Chondrocyte (in vitro differentiated cells): ENCODE data around the gene UBE2G2. TPM values are rescaled to one million over a fixed set of nuclear protein-coding genes. Genes with fewer than 3 reads are reported as not detected.

ENCODE experiments used
- DNase-seq: peaks from one replicate; pipeline ENCODE4 v3.0.0; 2021; ENCODE audit warnings: mixed read lengths, low spot score
- H3K27ac Mint-ChIP-seq: one replicate; pipeline ENCODE4 v1.8.0; 2021; ENCODE audit warnings: mild to moderate bottlenecking, moderate library complexity, mixed read lengths; ENCODE audit not compliant: unreplicated experiment
- H3K27me3 Mint-ChIP-seq: 2 replicates; pipeline ENCODE4 v1.8.0; 2021; ENCODE audit warnings: low read depth, mixed read lengths
- H3K36me3 Mint-ChIP-seq: 2 replicates; pipeline ENCODE4 v1.8.0; 2021; ENCODE audit warnings: low read depth, mixed read lengths
- H3K4me1 Mint-ChIP-seq: 2 replicates; pipeline ENCODE4 v1.8.0; 2021; ENCODE audit warnings: low read depth, mild to moderate bottlenecking, mixed read lengths
- H3K4me3 Mint-ChIP-seq: one replicate; pipeline ENCODE4 v1.8.0; 2021; ENCODE audit warnings: mild to moderate bottlenecking, moderate library complexity, mixed read lengths; ENCODE audit not compliant: unreplicated experiment
- H3K9me3 Mint-ChIP-seq: 2 replicates; pipeline ENCODE4 v1.8.0; 2021; ENCODE audit warnings: low read depth, mixed read lengths
- total RNA-seq: library from RNA; stranded (reverse); gene quantifications from 3 replicates; pipeline ENCODE4 v1.2.1, GENCODE V29; 2021
- TF ChIP-seq, protein P1 (sequence below): fragments of 200-600 bp; sonication (generic); IDR thresholded peaks from 2 replicates; pipeline ENCODE4 v1.5.0; 2021; ENCODE audit warnings: antibody characterized with exemption, mild to moderate bottlenecking, moderate library complexity

Gene UBE2G2
- total RNA-seq, 1 donor from 2014 or later = 48.5 TPM

DNA sequence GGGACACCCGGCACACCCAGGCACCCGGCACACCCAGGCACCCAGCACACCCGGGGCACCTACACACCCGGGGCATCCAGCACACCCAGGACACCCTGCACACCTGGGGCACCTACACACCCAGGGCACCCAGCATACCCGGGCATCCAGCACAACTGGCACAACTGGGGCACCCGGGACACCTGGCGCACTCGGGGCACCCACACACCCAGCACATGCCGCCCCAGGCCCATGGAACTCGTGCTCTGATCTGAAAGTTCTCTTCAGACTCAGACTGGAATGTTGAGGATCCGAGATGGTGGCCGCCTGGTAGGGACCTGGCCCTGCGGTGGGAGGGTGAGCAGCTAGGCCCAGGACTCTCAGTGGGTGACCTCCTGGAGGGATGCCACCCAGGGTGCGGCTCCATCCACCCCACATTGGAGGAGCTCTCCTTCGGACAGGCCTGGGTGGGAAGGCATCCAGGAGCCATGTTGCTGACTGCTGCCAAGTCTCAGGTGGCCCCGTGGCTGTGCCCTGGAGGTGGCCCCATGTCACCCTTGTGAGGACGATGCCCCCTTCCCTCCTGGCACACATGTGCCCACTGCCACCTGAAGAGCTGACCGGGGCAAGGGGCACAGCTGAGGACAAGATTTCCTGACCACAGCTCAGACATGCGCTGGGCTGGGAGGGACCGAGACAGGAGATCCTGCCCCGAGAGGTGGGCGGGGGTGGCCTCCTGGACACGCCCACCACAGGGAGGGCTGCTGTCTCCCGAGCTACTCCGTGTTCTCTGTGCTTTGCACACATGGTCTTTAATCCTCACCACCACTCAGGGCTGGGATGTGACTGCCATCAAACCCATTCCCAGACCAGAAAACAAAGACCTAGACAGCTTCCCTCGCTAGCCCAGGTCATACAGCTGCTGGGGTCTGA is 37.0 kb downstream of the UBE2G2 start:
- H3K4me1 Mint-ChIP-seq = peaks cover 7% of the 10 kb centered on the region
- TF ChIP-seq, protein P1, sequence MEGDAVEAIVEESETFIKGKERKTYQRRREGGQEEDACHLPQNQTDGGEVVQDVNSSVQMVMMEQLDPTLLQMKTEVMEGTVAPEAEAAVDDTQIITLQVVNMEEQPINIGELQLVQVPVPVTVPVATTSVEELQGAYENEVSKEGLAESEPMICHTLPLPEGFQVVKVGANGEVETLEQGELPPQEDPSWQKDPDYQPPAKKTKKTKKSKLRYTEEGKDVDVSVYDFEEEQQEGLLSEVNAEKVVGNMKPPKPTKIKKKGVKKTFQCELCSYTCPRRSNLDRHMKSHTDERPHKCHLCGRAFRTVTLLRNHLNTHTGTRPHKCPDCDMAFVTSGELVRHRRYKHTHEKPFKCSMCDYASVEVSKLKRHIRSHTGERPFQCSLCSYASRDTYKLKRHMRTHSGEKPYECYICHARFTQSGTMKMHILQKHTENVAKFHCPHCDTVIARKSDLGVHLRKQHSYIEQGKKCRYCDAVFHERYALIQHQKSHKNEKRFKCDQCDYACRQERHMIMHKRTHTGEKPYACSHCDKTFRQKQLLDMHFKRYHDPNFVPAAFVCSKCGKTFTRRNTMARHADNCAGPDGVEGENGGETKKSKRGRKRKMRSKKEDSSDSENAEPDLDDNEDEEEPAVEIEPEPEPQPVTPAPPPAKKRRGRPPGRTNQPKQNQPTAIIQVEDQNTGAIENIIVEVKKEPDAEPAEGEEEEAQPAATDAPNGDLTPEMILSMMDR = no peak
- H3K27me3 Mint-ChIP-seq = no peaks in the 10 kb centered on the region
- no peak overlapping the region for H3K4me3 Mint-ChIP-seq
- no peaks in the 10 kb centered on the region for H3K9me3 Mint-ChIP-seq
- H3K36me3 Mint-ChIP-seq = peaks cover 4% of the 10 kb centered on the region
- H3K27ac Mint-ChIP-seq = no peak overlapping the region
- DNase-seq = peak; percentile 83

DNA sequence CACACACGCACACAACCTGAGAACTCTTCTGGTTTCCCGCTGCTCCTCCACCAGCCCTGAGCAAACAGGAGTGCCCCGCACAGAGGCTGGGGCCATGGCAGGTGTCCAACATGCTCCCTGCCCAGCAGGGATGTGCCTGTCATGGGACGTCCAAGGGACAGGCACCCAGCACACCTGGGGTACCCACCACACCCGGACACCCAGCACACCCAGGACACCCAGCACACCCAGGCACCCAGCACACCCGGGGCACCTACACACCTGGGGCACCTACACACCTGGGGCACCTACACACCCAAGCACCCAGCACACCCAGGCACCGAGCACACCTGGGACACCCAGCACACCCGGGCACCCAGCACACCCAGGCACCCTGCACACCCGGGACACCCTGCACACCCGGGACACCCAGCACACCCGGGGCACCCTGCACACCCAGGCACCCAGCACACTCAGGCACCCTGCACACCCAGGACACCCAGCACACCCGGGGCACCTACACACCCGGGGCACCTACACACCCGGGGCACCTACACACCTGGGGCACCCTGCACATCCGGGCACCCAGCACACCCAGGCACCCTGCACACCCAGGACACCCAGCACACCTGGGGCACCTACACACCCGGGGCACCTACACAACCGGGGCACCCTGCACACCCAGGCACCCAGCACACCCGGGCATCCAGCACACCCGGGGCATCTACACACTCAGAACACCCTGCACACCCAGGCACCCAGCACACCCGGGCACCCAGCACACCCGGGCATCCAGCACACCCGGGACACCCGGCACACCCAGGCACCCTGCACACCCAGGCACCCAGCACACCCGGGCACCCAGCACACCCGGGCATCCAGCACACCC is 37.9 kb downstream of the UBE2G2 start:
- TF ChIP-seq, protein P1 = no peak
- no peaks in the 10 kb centered on the region for H3K27me3 Mint-ChIP-seq
- H3K4me3 Mint-ChIP-seq = no peak overlapping the region
- no peaks in the 10 kb centered on the region for H3K36me3 Mint-ChIP-seq
- DNase-seq = peak; percentile 83
- H3K4me1 Mint-ChIP-seq = peaks cover 7% of the 10 kb centered on the region
- H3K27ac Mint-ChIP-seq = no peak overlapping the region
- no peaks in the 10 kb centered on the region for H3K9me3 Mint-ChIP-seq

DNA sequence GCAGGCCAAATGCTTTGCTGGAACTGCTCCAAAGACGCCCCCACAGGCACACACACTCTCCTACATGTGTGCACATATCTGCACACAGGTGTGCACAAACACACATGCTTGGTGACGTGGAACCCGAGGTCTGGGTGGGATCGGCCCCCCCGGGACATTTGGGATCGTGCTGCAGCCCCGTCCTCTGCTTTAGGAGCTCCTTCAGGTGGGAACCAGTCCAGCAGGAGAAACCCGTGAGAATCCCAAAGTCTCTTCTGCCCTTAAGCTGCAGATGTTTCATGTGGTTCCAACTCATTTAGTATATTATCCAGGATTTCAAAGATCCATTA is 38.6 kb downstream of the UBE2G2 start:
- DNase-seq = no peak
- Mint-ChIP-seq H3K9me3 (no peaks in the 10 kb centered on the region), H3K27ac (no peak overlapping the region), H3K4me3 (no peak overlapping the region), H3K36me3 (no peaks in the 10 kb centered on the region), H3K27me3 (no peaks in the 10 kb centered on the region), H3K4me1 (peaks cover 7% of the 10 kb centered on the region)
- TF ChIP-seq, protein P1 = no peak

DNA sequence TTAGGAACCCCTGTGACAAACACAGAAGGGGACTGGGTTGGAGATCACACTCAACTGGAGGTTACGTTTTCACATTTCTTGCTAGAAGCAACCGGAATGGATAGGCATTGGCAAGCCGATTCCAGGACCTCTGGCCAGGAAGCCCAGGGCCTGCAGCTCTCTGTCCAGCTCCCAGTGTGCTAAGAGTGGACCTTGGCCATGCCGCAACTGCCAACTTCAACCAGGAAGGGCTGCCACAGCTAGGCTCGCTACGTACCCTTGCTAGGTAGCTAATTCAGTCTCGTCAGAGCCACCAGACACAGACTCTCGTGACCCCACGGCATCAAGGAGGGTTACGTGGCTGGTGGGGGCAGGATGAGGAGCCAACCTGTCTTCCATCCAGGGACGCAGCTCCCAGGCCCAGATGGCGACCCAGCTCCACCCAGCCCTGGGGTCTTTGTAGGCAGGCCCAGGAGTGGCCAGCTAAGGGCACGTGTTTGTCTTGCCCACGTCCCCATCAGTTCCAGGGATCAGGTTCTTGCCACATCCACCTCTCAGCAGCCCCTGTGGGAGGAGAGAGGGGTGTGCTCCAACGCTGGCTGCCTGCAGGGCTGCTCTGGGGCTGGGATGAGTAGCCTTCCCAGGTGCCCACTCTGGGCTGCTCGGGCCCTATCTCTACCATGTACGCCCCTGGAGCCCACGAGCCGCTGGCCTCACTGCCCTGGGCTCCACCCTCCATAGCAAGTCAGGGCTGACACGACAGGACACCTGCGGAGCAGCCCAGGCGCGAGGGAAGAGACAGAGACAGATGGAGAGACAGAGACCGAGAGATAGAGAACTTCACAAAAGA is 39.2 kb downstream of the UBE2G2 start:
- DNase-seq = peak; percentile 67
- TF ChIP-seq, protein P1 = no peak
- H3K4me1 Mint-ChIP-seq = peaks cover 7% of the 10 kb centered on the region
- no peaks in the 10 kb centered on the region for H3K36me3 Mint-ChIP-seq
- no peak overlapping the region for H3K4me3 Mint-ChIP-seq
- no peaks in the 10 kb centered on the region for H3K9me3 Mint-ChIP-seq
- no peaks in the 10 kb centered on the region for H3K27me3 Mint-ChIP-seq
- H3K27ac Mint-ChIP-seq = no peak overlapping the region
